ENCODE data around the gene OTOG.

OTOG gene

GRCh38 chr11:17694494-17695110, 147.5 kb downstream of the OTOG start:
- H3K9ac ChIP-seq = no peak overlapping the region
- H3K36me3 ChIP-seq (ENCODE audit: insufficient read depth) = no peaks in the 10 kb centered on the region
- no peaks in the 10 kb centered on the region for H3K79me2 ChIP-seq (ENCODE audit: insufficient read depth, low read depth)
- H3K27ac ChIP-seq = no peak overlapping the region
- TF ChIP-seq, protein P1, sequence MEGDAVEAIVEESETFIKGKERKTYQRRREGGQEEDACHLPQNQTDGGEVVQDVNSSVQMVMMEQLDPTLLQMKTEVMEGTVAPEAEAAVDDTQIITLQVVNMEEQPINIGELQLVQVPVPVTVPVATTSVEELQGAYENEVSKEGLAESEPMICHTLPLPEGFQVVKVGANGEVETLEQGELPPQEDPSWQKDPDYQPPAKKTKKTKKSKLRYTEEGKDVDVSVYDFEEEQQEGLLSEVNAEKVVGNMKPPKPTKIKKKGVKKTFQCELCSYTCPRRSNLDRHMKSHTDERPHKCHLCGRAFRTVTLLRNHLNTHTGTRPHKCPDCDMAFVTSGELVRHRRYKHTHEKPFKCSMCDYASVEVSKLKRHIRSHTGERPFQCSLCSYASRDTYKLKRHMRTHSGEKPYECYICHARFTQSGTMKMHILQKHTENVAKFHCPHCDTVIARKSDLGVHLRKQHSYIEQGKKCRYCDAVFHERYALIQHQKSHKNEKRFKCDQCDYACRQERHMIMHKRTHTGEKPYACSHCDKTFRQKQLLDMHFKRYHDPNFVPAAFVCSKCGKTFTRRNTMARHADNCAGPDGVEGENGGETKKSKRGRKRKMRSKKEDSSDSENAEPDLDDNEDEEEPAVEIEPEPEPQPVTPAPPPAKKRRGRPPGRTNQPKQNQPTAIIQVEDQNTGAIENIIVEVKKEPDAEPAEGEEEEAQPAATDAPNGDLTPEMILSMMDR (conservative IDR thresholded peaks at IDR 0.05; ENCODE audit: low read depth, low read length) = no peak
- no peaks in the 10 kb centered on the region for H3K4me1 ChIP-seq (ENCODE audit: low read depth, poor library complexity, severe bottlenecking)
- H2AFZ ChIP-seq (ENCODE audit: low read depth) = no peak overlapping the region
- H4K20me1 ChIP-seq (ENCODE audit: insufficient read depth) = no peaks in the 10 kb centered on the region
- no peak overlapping the region for H3K4me2 ChIP-seq
- no peak overlapping the region for H3K4me3 ChIP-seq (IDR thresholded peaks at IDR 0.05; ENCODE audit: insufficient read depth, low read depth, low read length)
- no peaks in the 10 kb centered on the region for H3K27me3 ChIP-seq (ENCODE audit: insufficient read depth, low read depth)

- no peaks in the 10 kb centered on the region for H3K4me1 ChIP-seq (ENCODE audit: low read depth, poor library complexity, severe bottlenecking)
- H3K79me2 ChIP-seq (ENCODE audit: insufficient read depth, low read depth) = no peaks in the 10 kb centered on the region
- no peaks in the 10 kb centered on the region for H3K36me3 ChIP-seq (ENCODE audit: insufficient read depth)
- H3K27ac ChIP-seq = no peak overlapping the region
- H3K4me3 ChIP-seq (IDR thresholded peaks at IDR 0.05; ENCODE audit: insufficient read depth, low read depth, low read length) = no peak overlapping the region
- H3K27me3 ChIP-seq (ENCODE audit: insufficient read depth, low read depth) = no peaks in the 10 kb centered on the region
- H3K9ac ChIP-seq = no peak overlapping the region
- no peak overlapping the region for H2AFZ ChIP-seq (ENCODE audit: low read depth)
- H4K20me1 ChIP-seq (ENCODE audit: insufficient read depth) = no peaks in the 10 kb centered on the region
- H3K4me2 ChIP-seq = no peak overlapping the region
- TF ChIP-seq, protein P1 (conservative IDR thresholded peaks at IDR 0.05; ENCODE audit: low read depth, low read length) = no peak
Observed at GRCh38 chr11:17695454-17696441, 148.7 kb downstream of the OTOG start.

DNA sequence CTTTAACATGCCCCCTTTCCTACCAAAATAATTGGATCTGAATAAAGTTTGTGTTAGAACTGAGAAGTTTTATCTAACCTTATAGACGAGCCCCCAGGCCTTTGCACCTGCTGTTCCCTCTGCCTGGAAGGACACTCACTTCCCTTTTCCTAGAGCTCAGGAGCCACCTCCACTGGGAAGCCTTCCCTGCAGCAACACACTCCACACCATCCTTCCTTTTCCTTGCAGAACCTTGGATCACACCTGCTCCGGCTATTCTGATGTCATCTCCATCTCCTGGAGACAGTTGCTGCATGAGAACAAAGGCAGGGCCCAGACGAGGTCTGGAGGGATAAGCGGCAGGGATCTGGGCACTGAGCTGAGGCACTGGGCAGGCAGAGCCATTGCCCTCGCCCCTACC, 149.7 kb downstream of the OTOG start:
- H3K27me3 ChIP-seq (ENCODE audit: insufficient read depth, low read depth) = no peaks in the 10 kb centered on the region
- TF ChIP-seq, protein P1 (conservative IDR thresholded peaks at IDR 0.05; ENCODE audit: low read depth, low read length) = no peak
- no peaks in the 10 kb centered on the region for H3K4me1 ChIP-seq (ENCODE audit: low read depth, poor library complexity, severe bottlenecking)
- no peaks in the 10 kb centered on the region for H4K20me1 ChIP-seq (ENCODE audit: insufficient read depth)
- H3K9ac ChIP-seq = no peak overlapping the region
- no peaks in the 10 kb centered on the region for H3K36me3 ChIP-seq (ENCODE audit: insufficient read depth)
- H3K27ac ChIP-seq = no peak overlapping the region
- no peaks in the 10 kb centered on the region for H3K79me2 ChIP-seq (ENCODE audit: insufficient read depth, low read depth)
- H3K4me2 ChIP-seq = no peak overlapping the region
- H2AFZ ChIP-seq (ENCODE audit: low read depth) = no peak overlapping the region
- H3K4me3 ChIP-seq (IDR thresholded peaks at IDR 0.05; ENCODE audit: insufficient read depth, low read depth, low read length) = no peak overlapping the region

Data from KMS-11 (cell line).